Heart right ventricle (tissue), 16 donors: ENCODE results near the gene ZNHIT1. TPM values are rescaled to one million over a fixed set of nuclear protein-coding genes. Genes with fewer than 3 reads are reported as not detected.
A peak's percentile ranks its signal among the peaks of the same experiment; 100 is the strongest.
"Not testable (repeated sequence)": the region's sequence is repeated elsewhere in the genome, so short reads cannot be mapped to it uniquely, and the experiment has no call there.

Experiments used
- ATAC-seq, 8 donors: fragments of 200-7000 bp; cut with Tn5 transposase; one replicate each; pipeline ENCODE4 v1.9.1; 2020; ENCODE audit warnings: mild to moderate bottlenecking in 8 of 8, moderate library complexity in 8 of 8, moderate number of reproducible peaks in 1 of 8
- DNase-seq, 2 donors: peaks; one replicate each; pipeline ENCODE4 v3.0.0-alpha.2; 2020
- H3K27ac ChIP-seq, 10 donors: fragments of 200-600 bp; sonication (generic) in 2 of 10; one replicate each; pipeline versions ENCODE4 v1.5.0 to v1.8.0; 2020 to 2022; ENCODE audit warnings: mild to moderate bottlenecking in 3 of 10
- H3K27me3 ChIP-seq, 7 donors: fragments of 200-600 bp; one replicate each; pipeline ENCODE4 v1.8.0; 2021 to 2022; ENCODE audit warnings: mild to moderate bottlenecking in 2 of 7
- H3K36me3 ChIP-seq, 9 donors: fragments of 200-600 bp; sonication (generic) in 1 of 9; one replicate each; pipeline versions ENCODE4 v1.5.0 to v1.8.0; 2020 to 2022; ENCODE audit warnings: mild to moderate bottlenecking in 2 of 9
- H3K4me1 ChIP-seq, 9 donors: fragments of 200-600 bp; sonication (generic) in 1 of 9; one replicate each; pipeline versions ENCODE4 v1.5.0 to v1.8.0; 2020 to 2022; ENCODE audit warnings: mild to moderate bottlenecking in 4 of 9
- H3K4me3 ChIP-seq, 10 donors: fragments of 200-600 bp; sonication (generic) in 2 of 10; one replicate each; pipeline versions ENCODE4 v1.5.0 to v1.8.0; 2020 to 2022; ENCODE audit warnings: mild to moderate bottlenecking in 7 of 10, moderate library complexity in 2 of 10
- H3K9me3 ChIP-seq, 11 donors: fragments of 200-600 bp in 10 of 11; sonication (generic) in 2 of 11; one replicate each; pipeline versions ENCODE4 v1.5.0 to v1.8.0; 2013 to 2022; ENCODE audit warnings: mild to moderate bottlenecking in 2 of 11, control low read depth in 1 of 11, moderate library complexity in 1 of 11
- WGBS, 2 donors: extraction: QIAGEN DNeasy Blood & Tissue Kit; methylation state at CpG; one replicate each; pipeline ENCODE4 v1.1.7; 2013; ENCODE audit warnings: inconsistent platforms in 1 of 2; 5-methylcytosine and 5-hydroxymethylcytosine counted together
- intact Hi-C, 10 donors: fragments of 100-400 bp; cut with DNase I; formaldehyde crosslinking; loops; one replicate each; pipeline versions ENCODE4 v1.11.1 to v1.14.2; 2022
- polyA plus RNA-seq, 2 donors: library from polyadenylated mRNA; stranded (reverse); fragments of 200-250 nt; gene quantifications; one replicate each; pipeline ENCODE4 v1.2.3, GENCODE V29; 2013
- total RNA-seq, 10 donors: library from RNA; stranded (reverse); fragmentation: NEBNext Ultra II Directional in 3 of 10; extraction: Animal tissue kit (Norgen Biotek cat#: 25700) in 3 of 10; gene quantifications; one replicate each; pipeline versions ENCODE4 v1.2.1 to v1.2.4, GENCODE V29; 2021 to 2023
- TF ChIP-seq, protein P1 (sequence below), 9 donors: fragments of 200-600 bp; sonication (generic) in 2 of 9; IDR thresholded peaks; one replicate each; pipeline versions ENCODE4 v1.5.0 to v1.8.0; 2021 to 2022; ENCODE audit warnings: antibody characterized with exemption in 9 of 9, mild to moderate bottlenecking in 5 of 9, moderate library complexity in 1 of 9
- donor health status: Arrhythmogenic right ventricular cardiomyopathy.
- donor health status: ischemic (EF 13 %, LVEDD 7.1; RV severe dilation, severe dysfunction).
- donor health status: healthy with polysubstance abuse.
- donor health status: DM: no; HTN: yes; CAD: no.
- donor health status: DM: no; HTN: no; CAD: no.
- donor health status: ischemic (EF 25% LVEDD 6.9; RV normal size, moderate dysfunction).
- donor health status: ischemic (EF 25% LVEDD 5.7; RV mildly dilated, moderate dysfunction).
- donor health status: healthy.
- donor health status: DM: yes; HTN: yes; CAD: no.
- donor health status: Ischemic cardiomyopathy.
- donor health status: ischemic (EF 35%, LVEDD 5.7; RV mildly dilated, moderate dysfunction).
- donor health status: nonischemic (EF 11% LVEDD 7.7; RV severe dilation, severe dysfunction).
- donor health status: DM: yes; HTN: yes; CAD: no.
- donor health status: PGD.
- donor health status: ischemic (EF 29% LVEDD 5.4; RV normal size, mild dysfunction).
- donor health status: nonischemic (EF 23%, LVEDD 6.1; RV moderate dilation, normal function).

Gene ZNHIT1
- total and polyA plus RNA-seq, 12 donors: 45.4 to 194 (median 52.6) TPM

DNA sequence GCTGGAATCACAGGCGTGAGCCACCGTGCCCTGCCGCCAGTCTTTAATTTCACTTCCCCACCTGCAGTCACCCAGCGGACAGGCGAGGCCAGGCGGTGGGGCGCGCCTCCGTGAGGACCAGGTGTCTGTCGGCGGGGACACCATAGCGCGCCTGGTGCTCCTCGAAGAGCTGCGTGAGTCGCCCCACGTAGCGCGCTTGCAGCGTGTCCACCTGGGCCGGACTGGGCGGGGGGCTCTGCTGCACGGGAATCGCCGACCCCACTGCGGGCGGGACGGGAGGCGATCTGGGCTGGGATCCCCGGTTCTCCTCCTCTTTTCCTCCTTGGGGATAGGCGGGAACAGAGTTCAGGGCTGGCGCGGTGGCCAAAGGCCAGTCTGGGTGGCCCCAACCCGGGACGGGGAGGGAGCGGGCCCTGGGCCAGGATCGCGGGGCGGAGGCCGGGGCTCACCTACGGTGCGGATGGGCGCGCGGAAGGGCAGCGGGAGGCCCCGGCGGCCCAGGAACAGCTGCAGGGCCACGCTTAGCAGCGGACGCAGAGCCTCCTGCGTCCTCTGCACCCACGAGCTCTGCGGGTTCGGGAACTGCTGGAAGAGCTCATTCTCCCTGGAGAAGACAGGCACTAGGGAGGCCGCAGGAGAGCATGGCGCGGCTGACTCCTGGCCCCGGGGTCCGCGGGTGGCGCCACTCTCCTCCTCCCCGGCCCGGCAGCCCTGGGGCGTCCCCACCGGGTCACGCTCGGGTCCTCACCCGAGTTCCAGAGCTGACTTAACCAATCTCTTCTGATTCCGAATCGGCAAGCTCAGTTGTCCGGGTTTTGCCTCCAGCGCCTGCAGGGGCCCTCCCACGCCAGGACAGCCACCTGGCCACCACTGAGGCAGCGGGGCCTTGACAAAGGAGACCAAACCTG is 16.0 kb upstream of the ZNHIT1 start:
- peak overlapping the region in 5 of 10 donors; percentile 6 to 30 (median 20) for H3K4me3 ChIP-seq
- ATAC-seq: peak in 4 of 8 donors; percentile 11 to 45 (median 42)
- 7% methylated on average over 74 to 75 of the region's 75 CpGs for WGBS, 2 donors

DNA sequence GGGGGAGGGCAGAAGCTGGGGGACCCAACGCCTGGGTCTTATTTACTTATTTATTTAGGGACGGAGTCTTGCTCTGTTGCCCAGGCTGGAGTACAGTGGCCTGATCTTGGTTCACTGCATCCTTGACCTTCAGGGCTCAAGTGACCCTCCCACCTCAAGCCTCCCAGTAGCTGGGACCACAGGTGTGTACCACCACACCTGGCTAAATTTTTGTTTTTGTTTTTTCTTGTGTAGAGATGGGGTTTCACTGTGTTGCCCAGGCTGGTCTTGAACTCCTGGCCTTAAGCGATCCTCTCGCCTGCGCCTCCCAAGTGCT is 15.4 kb upstream of the ZNHIT1 start:
- intact Hi-C loops: no loop called here
- Histone ChIP-seq H3K27me3 (peaks cover 25 to 62% (median 59%) of the 10 kb centered on the region in 7 donors), H3K9me3 (no peaks in the 10 kb centered on the region), H3K36me3 (peaks cover 0 to 19% (median 0%) of the 10 kb centered on the region in 9 donors), H3K4me3 (no peak overlapping the region), H3K4me1 (peaks cover 4 to 27% (median 9%) of the 10 kb centered on the region in 9 donors), H3K27ac (no peak overlapping the region)
- ATAC-seq (no peak), DNase-seq (no peak)
- WGBS, 2 donors: 84 to 85% methylated on average over 5 of the region's 5 CpGs
- TF ChIP-seq, protein P1, sequence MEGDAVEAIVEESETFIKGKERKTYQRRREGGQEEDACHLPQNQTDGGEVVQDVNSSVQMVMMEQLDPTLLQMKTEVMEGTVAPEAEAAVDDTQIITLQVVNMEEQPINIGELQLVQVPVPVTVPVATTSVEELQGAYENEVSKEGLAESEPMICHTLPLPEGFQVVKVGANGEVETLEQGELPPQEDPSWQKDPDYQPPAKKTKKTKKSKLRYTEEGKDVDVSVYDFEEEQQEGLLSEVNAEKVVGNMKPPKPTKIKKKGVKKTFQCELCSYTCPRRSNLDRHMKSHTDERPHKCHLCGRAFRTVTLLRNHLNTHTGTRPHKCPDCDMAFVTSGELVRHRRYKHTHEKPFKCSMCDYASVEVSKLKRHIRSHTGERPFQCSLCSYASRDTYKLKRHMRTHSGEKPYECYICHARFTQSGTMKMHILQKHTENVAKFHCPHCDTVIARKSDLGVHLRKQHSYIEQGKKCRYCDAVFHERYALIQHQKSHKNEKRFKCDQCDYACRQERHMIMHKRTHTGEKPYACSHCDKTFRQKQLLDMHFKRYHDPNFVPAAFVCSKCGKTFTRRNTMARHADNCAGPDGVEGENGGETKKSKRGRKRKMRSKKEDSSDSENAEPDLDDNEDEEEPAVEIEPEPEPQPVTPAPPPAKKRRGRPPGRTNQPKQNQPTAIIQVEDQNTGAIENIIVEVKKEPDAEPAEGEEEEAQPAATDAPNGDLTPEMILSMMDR (IDR thresholded peaks at IDR 0.05): no peak

More for the DNA sequence above, 16.0 kb upstream of the ZNHIT1 start:
- peaks cover 4 to 27% (median 9%) of the 10 kb centered on the region in 9 donors for H3K4me1 ChIP-seq
- intact Hi-C loops: no loop called here
- no peak overlapping the region for H3K27ac ChIP-seq
- no peak for DNase-seq
- peaks cover 25 to 67% (median 63%) of the 10 kb centered on the region in 7 donors for H3K27me3 ChIP-seq
- peaks cover 0 to 13% (median 0%) of the 10 kb centered on the region in 9 donors for H3K36me3 ChIP-seq
- TF ChIP-seq, protein P1 (IDR thresholded peaks at IDR 0.05): no peak
- no peaks in the 10 kb centered on the region for H3K9me3 ChIP-seq

- DNase-seq, intact Hi-C loops, ATAC-seq, H3K4me3 ChIP-seq, H3K27ac ChIP-seq, H3K9me3 ChIP-seq: not testable (repeated sequence)
- WGBS, 2 donors: 58% methylated on average over 22 of the region's 22 CpGs
- Histone ChIP-seq H3K27me3 (peaks cover 25 to 55% (median 46%) of the 10 kb centered on the region in 7 donors), H3K36me3 (peaks cover 0 to 34% (median 10%) of the 10 kb centered on the region in 9 donors), H3K4me1 (peaks cover 4 to 27% (median 9%) of the 10 kb centered on the region in 9 donors)
Measured at GRCh38 chr7:101203740-101204738, 13.9 kb upstream of the ZNHIT1 start.

- no peaks in the 10 kb centered on the region for H3K9me3 ChIP-seq
- H3K4me1 ChIP-seq: peaks cover 4 to 27% (median 9%) of the 10 kb centered on the region in 9 donors
- H3K36me3 ChIP-seq: peaks cover 0 to 54% (median 13%) of the 10 kb centered on the region in 9 donors
- intact Hi-C loops: no loop called here
- peaks cover 17 to 35% (median 26%) of the 10 kb centered on the region in 7 donors for H3K27me3 ChIP-seq
- DNase-seq: no peak
- 85 to 89% methylated on average over 32 of the region's 32 CpGs for WGBS, 2 donors
- H3K4me3 ChIP-seq: no peak overlapping the region
- TF ChIP-seq, protein P1 (IDR thresholded peaks at IDR 0.05): no peak
- no peak overlapping the region for H3K27ac ChIP-seq
- no peak for ATAC-seq
Measured at GRCh38 chr7:101205901-101206664, 11.9 kb upstream of the ZNHIT1 start.
